HG02970 (cell line): Measurements from ENCODE around the gene CIDEB.

Experiments
- ATAC-seq: cut with Tn5 transposase; IDR thresholded peaks from one replicate; pipeline ENCODE4 v1.9.1; 2021; ENCODE audit warnings: mild to moderate bottlenecking, moderate library complexity, moderate number of reproducible peaks; ENCODE audit not compliant: unreplicated experiment, low FRiP score

The CIDEB gene

DNA sequence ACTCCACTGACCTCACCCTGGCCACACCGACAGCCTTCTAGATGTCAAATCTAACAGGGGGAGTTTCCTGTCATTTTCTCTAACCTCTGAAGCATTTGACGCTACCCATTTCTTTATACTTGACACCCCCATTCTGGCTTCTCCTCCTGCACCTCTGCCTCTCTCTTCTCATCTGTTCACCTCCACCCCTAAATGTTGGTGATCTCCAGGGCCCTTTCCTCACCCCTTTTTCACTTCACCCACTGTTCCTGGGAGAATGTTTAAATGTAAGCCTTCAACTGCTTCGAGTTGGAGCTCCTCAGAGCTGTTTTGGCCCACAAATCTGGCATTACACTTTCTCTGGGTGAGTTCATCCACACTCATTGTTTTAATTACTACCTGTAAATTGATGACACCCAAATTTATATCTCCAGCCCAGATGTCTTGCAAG lies 35.9 kb downstream of the CIDEB start:
- no peak for ATAC-seq

DNA sequence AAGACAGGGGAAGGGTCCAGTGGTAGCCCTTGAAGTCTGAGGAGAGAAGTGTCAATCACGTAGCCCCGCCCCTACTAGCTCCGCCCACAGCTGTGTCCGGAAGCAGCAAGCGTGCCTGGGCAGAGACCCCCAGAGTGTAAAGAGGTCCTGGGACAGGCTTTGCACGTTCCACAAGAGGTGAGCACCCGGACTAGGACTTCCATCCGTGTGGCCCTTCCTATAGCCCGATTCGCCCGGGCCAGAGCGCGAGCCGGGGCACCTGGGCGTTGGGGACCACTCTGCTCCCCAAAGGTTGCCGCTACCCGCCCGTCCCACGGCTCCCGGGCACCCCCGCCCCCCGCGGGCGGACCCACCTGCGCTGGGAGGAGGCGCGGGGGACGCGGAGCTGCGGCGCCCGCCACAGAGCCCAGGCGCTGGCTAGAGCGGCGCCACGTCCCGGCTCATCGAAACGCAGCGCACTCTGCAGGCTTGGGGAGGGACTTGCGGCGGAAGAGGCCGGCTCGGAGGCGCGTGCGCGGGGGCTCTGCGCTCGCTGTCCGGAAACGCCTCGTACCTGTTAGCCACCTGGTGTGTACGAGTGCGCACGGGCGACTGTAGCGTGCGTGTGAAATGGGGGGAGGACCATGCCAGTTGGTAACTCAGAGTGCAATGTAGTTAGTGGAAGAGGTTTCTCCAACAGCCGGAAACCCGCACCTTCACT lies 36.5 kb downstream of the CIDEB start, which contains the start of gene RABGGTA:
TSS of gene RABGGTA (minus strand) at position 464 of the 700 bp plus-strand sequence. CDS start 482 bp downstream, outside the sequence.
- peak; percentile 77 for ATAC-seq

DNA sequence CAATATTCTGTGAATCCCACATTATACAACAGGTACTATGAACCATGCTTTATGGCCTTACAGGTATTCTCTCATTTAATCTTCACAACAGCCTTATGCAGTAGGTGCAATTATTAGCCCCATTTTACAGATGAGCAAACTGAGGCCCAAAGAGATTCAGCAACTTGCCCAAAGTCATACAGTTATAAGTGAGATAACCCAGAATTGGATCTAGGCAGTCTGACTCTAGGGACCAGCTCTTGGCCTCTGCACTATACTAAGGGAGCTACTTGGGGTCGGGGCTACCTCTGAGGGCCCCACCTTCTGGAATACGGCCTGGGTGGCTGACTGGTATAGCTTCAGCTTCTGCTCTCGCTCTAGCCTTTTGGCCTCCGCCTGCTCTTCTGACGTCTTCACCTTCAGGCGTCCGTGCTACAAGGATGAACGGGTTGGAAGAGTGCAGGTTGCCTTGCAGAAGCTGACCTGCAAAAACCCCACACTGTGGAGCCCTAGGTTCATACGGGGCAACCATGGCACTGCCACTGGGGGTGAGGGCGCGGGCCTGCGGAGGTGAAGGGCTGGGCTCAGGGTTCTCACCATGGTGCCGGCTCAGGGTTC lies 37.1 kb downstream of the CIDEB start:
- no peak for ATAC-seq

DNA sequence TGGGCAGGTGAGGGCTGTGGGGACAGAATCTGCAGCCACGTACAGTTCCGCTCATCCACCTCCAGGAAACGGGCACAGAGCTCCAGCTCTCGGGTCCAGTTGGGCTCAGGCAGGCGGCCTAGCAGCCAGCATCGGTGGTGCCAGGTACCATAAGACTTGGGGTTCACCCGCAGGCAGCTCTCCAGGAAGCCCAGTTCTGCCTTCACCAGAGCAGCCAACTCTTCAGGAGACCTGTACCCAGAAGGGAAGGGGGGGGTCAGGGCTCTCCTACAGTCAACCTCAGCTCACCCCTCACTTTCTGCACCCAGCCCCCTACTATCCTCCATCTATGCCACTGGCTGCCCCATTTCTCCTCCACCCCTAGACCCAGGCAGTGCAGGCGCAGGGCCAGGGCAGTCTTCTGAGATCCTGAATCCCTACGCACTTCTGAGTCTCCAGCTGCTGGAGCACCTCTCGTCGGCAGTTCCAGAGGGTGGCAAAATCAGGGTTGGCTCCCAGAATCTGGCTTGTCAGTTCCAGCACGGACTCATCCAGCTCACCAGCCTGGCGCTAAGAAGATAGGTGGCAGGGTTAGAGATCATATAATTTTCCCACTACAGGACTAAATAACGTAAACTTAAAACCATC lies 37.8 kb downstream of the CIDEB start:
- no peak for ATAC-seq

DNA sequence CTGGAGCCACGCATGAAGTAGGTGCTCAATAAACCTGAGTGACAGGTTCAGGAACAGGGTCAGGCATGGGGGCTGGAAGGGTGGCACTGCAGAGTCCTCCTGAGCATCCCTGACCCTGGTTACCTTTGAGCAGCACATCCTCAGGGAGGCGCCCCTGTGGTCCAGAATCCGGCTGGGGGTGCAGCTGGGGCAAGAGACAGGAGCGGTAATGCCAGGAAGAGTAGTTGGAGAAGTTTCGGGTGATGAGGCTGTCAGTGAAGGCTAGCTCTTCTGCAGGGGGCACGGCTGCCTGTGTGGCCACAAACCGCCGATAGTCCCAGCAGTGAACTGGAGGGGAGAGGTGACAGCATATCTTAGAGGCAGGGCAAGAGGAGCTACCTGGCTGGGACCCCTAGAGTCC lies 38.4 kb downstream of the CIDEB start:
- ATAC-seq, result no peak

DNA sequence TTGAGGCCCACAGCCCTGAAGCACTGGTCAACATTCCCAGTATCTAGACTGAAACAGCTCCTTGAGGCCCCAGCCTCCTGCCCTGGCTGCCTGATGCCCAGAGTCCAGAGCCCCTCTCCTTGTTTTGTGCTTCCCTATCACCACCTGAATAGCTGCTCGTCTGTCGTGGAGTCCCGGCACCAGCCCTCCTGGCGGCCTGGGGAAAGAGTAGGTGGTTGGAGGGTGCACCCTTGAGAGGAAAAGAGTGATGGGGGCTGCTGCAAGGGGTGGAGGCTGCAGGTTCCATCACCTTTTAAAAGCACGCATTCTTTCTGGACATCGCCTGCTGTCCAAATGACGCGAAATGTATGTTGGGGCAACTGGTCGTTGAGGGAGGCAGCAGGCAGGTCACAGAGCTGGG lies 39.6 kb downstream of the CIDEB start:
- ATAC-seq, result no peak

DNA sequence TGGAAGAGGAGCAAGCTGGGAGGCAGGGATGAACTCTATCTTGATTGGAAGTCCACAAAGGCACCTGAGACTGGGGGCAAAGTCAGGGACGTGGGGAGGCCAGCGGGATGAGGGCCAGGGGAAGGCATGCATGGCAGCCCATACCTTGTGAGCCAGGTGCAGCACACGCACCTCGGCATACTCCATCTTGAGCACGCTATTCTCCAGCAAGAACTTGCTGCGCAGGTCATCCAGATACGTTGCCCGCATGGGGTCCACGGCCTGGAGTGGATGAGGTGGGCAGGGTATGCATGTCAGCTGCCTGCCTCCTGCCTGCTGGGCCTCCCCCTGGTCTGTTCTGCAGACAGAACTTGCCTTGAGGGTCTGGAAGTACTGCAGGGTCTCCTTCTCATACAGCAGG lies 40.3 kb downstream of the CIDEB start:
- ATAC-seq, result no peak

DNA sequence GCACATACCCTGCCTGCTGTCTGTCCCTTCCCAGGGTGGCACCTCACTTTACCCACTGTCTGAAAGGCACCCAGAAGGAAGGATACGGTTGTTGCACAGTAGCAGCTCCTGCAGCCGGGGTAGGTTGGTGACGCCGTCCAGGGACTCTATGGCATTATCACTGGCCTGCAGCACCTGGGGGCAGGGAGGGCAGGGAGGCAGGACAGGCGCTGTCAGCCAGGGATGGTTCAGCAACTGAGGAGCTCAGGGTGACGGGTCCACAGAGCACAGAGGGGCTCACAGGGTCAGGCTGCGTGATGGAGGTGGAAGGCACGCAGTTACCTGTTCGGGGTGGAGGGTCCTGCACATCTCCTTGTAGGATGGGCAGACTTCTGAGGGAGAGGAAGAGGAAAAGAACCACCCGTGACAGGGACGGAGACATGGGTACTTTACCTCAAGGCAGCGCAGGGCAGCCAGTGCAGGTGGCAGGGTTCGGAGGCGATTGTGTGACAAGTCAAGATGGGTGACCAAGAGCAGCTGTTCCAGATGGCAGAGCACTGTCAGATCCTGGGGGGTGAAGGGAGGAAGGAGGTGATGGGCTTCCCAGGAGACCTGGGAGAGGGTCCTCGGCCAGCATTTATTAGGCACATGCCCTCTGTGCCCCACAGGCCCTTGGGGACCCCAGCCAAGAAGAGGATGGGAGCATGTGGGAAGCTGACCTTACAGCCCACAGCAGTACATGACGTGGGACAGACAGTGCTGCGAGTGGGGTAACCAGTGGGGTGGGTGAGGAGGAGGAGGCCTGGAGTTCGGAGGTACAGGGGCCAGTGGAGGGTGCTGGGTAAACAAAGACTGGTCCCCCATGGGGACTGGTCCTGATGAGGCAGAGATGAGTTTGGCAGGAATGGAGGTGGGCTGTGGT lies 41.2 kb downstream of the CIDEB start:
- no peak for ATAC-seq

DNA sequence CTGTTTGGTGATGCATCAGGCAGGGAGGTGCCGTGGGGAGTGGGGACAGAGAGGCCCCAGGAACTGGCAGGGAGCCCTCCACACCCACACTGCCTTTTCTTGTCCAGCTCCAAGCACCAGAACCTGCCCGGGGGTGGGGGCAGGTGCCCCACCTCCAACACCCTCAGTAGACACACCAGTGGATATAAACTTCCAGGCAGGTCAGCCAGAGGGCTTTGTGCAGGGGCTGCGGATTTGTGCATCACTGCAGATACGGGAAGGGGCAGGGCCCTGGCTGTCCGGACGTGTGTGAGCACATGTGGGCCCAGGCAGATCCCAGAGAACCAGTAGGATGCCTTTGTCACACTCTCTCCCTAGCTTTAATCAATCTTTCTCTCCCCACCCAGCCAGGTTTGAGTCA lies 43.5 kb downstream of the CIDEB start:
- ATAC-seq, result no peak

DNA sequence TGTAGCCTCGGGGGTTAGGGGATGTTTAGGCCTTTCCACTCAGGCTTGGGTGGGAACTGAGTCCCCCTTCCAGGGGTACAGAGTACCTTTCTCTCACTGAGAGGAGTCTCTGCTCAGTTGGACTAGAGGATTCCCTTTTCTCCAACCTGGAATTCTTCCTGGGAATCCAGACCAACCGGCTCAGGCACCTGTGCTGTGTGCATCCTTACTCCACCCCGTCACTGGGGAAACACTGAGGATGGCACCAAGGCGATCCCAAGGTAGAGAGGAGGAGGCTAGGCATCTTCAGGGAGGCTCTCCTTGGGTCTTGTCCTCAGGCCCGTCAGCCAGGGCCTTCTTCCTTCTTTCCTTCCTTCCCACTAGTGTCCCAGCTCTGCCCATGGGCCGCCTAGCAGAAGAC lies 43.9 kb downstream of the CIDEB start:
- ATAC-seq, result no peak

DNA sequence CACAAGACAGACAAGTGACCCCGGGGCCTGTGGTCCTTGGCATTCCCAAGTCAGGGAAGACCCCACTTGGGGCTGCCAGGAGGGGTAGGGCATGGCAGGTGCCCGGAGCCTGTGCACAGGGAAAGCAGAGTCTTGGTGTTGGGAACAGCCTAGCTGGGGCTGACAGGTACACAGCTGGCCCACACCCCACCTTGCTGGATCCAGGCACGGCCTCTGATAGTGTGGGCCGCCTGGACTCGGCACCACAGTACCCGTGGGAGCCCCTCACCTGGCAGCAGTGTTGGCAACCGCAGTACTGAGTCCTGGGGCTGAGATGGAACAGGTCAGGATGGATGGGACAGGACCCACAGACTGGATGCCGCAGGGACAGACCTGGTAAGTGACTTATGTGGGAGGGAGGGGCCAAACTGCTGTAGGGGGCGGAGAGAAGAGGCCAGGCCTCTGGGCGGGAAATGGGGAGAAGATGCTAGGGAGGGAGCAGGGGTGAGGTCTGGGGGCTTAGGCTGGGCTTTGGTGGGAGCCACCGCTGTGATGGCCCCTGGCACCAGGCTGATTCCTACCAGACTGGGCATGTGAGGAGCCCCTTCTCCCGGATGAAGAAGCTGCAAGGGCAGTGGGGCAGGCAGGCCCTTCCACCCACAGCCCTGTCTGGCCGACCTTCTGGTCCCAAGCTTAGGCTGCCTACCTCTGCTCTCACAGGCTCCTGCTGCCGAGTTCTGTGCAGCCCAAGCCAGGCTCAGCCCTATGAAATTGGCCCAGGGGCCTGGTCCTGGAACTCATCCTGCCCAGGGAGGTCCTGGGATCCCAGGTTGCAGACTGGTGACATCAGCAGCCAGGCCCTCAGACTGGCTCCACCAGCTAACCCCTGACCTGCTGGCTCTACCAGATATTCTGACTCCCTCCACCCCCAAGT lies 44.7 kb downstream of the CIDEB start, which contains the start of gene TGM1:
TSS of gene TGM1 (minus strand) at position 357 of the 913 bp plus-strand sequence. CDS start 825 bp downstream, outside the sequence.
- no peak for ATAC-seq

DNA sequence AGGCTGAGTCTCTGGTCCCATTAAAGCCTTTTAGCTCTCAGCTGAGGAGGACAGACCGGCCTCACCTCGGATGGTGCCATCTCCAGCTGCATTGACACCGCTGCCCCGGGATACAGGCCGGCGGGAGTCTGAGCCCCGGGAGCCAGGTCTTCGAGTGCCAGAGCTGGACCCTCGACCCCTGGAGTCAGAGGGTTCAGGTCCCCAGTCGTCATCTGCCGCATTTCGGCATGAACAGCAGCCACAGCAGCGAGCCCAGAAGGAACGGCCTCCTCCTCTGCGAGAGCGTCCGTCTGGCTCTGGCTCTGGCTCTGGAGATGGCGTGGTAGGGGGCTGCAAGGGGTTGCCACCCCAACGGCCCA lies 45.8 kb downstream of the CIDEB start:
- no peak for ATAC-seq

DNA sequence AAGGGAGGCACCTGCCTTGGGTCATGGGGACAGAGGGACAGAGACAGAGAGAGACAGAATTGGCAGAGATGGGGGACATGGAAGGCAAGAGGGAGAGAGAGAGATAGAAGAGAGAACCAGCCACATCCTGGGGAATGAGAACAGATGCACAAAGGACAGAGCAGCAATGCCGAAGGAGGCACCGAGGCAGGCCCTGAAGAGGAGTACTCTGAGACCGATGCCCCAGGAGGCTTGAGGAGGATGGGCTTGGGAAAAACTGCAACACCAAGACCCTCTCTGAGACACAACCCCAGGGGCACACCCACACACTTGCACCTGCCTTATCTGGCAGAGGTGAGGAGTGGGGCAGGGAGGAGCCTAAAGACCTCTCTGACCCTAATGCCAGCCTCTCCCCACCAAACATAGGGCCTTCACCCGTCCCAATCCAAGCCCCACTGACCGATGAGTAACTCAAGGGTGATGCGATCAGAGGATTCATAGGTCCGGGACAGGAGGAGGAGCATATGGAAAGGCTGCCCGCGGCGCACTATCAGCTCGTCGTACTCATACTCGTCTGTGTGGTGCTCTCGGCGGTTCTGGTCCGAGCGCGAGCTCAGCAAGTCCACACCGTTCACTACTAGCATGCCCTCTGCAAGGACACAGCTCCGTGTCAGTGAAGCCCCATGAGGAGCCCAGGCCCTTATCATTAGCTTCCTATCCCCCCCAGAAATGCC lies 46.4 kb downstream of the CIDEB start:
- no peak for ATAC-seq

DNA sequence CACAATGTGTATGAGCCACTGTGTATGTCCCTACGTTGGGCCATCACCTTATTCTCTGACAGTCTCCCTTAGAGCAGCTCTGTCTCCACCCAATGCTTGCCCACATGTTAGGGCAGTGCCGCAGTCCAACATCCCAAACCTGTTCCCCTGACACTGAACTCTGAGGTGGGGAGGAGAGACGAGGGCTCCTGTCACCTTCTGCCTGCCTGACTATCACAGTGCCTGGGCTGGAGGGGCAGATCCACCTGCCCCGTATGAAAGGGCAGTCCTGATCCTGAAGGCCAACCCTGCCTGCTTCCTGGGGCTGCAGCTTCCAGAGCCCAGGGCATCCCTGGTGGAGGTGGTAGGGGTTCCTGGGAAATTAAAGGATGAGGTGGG lies 47.0 kb downstream of the CIDEB start:
- no peak for ATAC-seq

DNA sequence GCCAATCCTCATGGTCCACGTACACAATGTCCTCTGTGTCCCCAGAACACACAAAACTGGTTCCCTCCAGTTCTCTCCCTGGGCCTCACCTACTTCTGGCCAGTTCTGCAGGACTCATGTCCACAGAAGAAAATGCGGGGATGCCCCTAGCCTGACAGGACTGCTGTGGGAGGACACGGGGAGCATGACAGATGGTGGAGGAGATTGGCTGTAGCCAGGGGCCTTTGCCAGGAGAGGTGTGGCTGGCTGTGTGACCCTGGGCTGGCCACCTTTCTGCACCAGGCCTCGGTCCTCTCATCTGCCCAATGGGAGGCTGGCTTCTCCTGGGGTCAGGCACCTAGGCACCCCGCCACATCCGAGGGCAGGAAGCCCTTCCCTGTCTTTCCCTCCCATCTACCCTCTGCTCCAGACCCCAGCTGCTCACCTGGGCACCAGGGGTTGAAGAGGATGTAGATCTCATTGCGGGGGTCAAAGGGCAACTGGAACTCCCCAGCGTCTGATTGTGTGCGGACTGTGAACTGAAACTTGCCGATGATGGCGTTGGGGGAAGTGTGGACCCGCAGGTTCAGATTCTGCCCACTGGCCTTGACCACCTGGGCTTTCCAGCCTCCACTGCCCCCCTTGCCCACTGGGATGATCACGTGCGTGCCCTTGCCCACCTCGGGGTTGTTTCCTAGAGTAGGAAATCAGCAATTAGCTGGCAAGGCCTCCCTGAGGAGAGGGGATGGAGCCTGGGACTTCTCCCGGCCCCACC lies 47.6 kb downstream of the CIDEB start:
- no peak for ATAC-seq

DNA sequence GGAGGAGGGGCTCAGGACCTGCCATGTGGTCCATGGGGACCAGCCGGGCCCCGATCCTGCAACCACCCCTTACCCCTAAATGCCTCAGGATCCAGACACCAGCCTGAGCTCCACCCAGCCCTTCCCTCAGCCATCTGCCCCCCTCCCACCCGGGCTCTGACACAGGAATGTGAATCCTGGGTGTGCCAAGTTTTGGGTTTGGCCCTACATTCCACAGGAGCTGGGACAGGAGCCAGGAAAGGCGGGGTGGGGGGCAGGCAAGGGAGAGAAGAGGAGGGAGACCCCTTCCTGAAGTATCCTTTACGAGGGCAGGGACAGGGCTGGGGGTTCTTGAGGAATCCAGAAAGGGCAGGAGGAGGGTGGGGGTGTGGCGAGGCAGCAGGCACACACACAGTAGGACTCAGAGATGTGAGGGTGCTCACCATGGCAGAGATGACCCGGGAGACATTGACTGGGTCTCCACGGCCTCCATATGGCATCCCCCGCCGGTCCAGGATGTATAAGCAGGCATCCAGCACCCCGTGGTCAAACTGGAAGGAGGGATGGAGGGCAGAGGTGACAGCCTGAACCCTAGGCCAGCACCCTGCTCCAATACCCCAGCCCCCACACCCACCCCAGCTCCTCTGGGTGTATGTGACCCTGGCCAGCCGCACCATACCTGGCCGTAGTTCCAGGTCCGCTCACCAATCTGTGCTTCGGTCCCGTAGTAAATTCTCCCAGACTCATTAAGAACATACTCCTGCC lies 48.3 kb downstream of the CIDEB start:
- ATAC-seq, result no peak

DNA sequence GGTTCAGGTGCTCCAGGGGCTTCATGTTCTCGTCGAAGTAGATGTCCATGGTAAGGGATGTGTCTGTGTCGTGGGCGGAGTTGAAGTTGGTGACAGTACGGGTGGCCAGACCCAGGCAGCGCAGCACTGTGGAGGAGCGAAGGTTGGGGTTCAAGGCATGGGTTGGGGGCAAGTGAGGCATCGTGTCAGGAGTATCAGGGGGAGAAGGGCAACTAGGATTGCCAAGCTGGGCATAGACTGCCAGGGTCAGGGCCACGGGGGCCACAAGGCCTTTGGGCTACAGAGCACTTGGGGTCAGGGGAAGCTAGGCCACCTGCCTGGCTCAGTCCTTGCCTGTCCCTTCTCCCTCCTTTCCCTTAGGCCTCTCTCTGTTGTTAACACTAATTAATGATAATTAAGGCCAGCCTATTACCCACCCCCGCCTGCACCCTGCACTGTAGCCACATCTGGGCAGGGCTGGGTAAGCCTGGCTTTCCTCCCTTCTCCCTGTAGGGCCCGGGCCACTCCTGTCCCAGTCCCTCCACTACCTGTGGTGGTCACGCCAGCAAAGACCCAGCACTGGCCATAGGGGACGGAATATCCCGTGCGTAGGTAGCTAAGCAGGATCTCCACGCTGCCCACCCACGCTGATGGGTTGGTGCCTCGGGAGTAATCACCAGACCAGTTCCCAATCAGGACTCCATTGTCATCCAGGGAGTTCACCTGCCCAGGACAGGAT lies 49.1 kb downstream of the CIDEB start:
- ATAC-seq, result no peak
